Cardiac fibroblast (primary cell): ENCODE results near the gene MPND.
A peak's percentile ranks its signal among the peaks of the same experiment; 100 is the strongest.

Source experiments
- DNase-seq, 2 donors: peaks; one replicate each; pipeline versions ENCODE4 v3.0.0 to v3.0.0-alpha.2; 2010; ENCODE audit warnings: low read depth in 2 of 2
- H3K4me3 ChIP-seq, 2 donors: replicated peaks in 1 of 2; 1 replicate in 1 of 2; 2 replicates in 1 of 2; pipeline ENCODE4 v1.5.1; 2011; ENCODE audit warnings: low read depth in 2 of 2, low read length in 2 of 2, mild to moderate bottlenecking in 2 of 2, moderate library complexity in 1 of 2
- CTCF ChIP-seq: IDR thresholded peaks from one replicate; pipeline ENCODE4 v1.5.1; 2011; ENCODE audit warnings: low read depth, mild to moderate bottlenecking, low read length, inconsistent platforms

MPND gene

GRCh38 chr19:4389511-4390016, 46.2 kb downstream of the MPND start:
- DNase-seq: no peak
- no peak overlapping the region for H3K4me3 ChIP-seq
- TF ChIP-seq CTCF: no peak

GRCh38 chr19:4390017-4390566, 46.7 kb downstream of the MPND start:
- peak; percentile 66 to 78 for DNase-seq
- no peak for TF ChIP-seq CTCF
- H3K4me3 ChIP-seq: peak overlapping the region in 1 of 2 donors; percentile 4

- DNase-seq: peak in 1 of 2 donors; percentile 18
- TF ChIP-seq CTCF: no peak
- peak overlapping the region; percentile 4 to 5 for H3K4me3 ChIP-seq
Measured at GRCh38 chr19:4390567-4391305, 47.4 kb downstream of the MPND start.

GRCh38 chr19:4391306-4391693, 47.9 kb downstream of the MPND start:
- TF ChIP-seq CTCF: no peak
- H3K4me3 ChIP-seq: peak overlapping the region in 1 of 2 donors; percentile 24
- DNase-seq: peak in 1 of 2 donors; percentile 16

GRCh38 chr19:4391701-4392483, 48.5 kb downstream of the MPND start:
- peak overlapping the region in 1 of 2 donors; percentile 24 for H3K4me3 ChIP-seq

More at GRCh38 chr19:4391701-4392483, 48.5 kb downstream of the MPND start:
- no peak for TF ChIP-seq CTCF
- peak; percentile 79 to 90 for DNase-seq
